GM21360 (cell line): ENCODE results near the gene MINDY2.
"Not testable (repeated sequence)": the region's sequence is repeated elsewhere in the genome, so short reads cannot be mapped to it uniquely, and the experiment has no call there.

Source experiments
- ATAC-seq: cut with Tn5 transposase; IDR thresholded peaks from one replicate; pipeline ENCODE4 v1.9.1; 2021; ENCODE audit warnings: mild to moderate bottlenecking, moderate library complexity; ENCODE audit not compliant: unreplicated experiment

Gene MINDY2

DNA sequence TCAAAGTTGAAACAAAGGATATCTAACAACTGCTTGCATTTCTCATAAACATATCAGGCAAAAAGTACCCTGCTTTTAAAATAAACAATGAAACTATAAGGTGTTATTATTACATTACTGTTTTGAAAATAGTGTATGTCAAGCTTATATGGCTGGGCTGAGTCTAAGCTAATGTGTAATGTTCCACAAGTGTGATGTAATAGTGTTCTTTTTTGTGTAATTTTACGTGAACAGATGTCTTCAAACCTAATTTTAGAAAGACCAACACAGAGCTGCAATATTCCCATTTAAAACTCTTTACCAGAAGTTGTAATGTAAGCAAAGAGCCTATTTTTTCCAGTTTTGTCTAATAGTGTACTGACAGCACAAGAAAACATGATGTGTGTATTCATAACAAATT lies 34.0 kb downstream of the MINDY2 start:
- no peak for ATAC-seq

DNA sequence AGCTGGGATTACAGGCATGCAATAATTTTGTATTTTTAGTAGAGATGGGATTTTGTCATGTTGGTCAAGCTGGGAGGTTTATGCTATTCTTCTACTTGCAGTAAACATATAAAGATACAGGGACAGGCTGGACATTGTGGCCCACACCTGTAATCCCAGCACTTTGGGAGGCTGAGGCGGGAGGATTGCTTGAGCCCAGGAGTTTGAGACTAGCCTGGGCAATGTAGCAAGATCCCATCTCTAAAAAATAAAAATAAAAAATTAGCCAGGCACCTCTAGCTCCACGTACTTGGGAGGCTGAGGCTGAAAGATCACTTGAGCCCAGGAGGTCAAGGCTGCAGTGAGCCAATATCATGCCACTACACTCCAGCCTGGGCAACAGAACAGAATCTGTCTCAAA lies 52.2 kb downstream of the MINDY2 start:
- not testable (repeated sequence) for ATAC-seq

DNA sequence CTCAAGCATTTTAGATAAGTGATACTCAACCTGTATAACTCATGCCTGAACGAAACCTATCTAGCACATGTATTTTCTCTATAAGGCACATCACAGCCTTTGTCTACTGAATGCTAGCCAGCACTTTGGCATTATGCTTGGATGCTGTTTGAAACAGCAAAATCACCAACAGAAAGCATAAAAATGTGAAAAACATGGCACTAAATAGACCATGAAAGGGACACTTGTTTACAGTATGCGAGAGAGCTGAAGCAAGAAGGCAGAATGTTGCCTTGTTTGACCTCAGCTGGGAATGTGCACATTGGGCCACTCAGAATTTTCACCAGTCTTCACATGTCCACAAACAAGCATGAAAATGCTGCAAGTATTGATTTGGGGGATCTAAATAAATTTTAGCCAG lies 59.5 kb downstream of the MINDY2 start:
- no peak for ATAC-seq

GRCh38 chr15:58833681-58834426 lies 62.8 kb downstream of the MINDY2 start:
- ATAC-seq = not testable (repeated sequence)

GRCh38 chr15:58839485-58839884 lies 68.4 kb downstream of the MINDY2 start:
- ATAC-seq = no peak

DNA sequence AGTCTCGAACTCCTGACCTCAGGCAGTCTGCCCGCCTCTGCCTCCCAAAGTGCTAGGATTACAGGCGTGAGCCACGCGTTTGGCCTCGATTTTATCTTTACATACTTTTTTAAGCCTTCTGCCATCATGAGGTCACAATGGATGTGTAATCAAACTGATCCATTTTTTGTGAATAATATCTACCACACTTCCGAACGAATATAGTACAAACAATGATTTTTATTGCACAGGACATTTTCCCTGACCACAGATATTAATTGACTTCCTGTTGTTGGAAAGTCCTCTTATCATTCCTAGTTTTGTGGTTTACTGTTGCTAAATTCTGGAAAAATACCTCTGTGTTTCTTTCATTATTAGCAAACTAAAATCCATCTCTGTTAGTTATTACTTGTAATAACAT lies 68.9 kb downstream of the MINDY2 start:
- no peak for ATAC-seq

- no peak for ATAC-seq
These were observed 71.8 kb downstream of the MINDY2 start for GRCh38 chr15:58842713-58843396.

DNA sequence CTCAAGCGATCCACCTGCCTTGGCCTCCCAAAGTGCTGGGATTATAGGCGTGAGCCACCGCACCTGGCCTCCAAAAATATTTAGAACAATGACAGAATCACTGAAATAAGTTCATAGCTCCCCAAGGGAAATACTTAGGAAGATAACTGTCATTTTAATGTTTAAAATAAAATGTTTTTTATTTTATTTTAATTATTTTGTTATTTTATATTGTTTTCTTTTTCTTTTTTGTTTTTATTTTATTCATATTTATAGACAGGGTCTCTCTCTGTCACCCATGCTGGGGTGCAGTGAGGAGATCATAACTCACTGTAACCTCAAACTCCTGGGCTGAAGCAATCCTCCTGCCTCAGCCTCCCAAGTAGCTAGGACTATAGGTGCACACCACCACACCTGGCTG lies 80.1 kb downstream of the MINDY2 start:
- ATAC-seq = not testable (repeated sequence)

DNA sequence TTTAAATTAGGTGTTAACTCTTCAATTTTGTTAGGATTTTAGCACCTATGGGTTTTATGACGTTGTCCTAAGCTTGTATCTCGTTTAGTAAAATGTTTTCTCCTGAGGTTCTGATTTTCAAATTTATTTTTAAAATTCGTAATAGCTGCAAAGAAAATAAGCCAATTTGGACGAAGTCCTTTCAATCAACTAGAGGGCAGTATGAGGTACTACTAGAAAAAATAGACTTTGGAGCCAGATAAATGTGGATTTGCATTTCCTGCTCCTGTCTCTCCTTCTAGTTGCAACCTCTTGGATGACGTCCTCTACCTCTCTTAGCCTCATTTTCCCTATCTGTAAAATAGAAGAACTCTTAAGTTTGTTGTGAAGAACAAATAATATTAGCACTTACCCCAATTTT lies 81.2 kb downstream of the MINDY2 start:
- ATAC-seq = no peak

DNA sequence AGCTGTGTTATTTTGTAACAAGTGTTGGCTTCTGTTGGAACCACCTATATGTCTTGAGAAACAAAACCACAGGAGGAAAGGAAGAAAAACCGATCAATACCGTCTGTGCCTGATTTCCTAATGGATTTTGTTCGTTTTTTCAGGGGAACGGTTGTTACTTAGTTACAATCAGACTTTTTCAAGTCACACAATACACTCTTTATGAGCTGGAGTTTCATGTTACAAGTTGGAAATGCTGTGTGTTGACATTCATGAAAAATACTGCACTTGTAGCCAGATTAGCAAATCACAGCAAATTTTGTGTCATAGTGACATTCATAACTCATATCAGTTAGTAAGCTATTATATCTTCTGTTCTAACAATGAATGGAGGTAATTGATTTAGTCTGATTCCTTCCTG lies 83.5 kb downstream of the MINDY2 start:
- no peak for ATAC-seq

DNA sequence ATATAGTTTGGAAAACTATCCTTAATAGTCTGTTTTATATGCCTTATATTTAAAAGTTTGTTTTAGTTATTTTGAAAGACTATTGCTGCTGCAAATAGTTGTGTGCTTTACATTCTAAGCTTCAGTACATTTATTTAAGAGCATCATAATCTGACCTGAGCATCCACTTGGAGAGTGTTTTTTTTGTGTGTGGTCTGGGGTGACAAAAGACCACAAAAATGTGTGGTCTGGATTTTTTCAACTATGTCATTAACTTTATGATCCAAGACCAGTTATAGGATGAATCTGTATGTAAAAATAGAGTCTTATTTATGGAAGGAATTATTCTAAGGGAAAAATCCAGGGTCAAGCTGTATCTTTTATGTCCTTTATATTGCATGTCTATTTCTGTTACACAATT lies 85.0 kb downstream of the MINDY2 start:
- no peak for ATAC-seq

DNA sequence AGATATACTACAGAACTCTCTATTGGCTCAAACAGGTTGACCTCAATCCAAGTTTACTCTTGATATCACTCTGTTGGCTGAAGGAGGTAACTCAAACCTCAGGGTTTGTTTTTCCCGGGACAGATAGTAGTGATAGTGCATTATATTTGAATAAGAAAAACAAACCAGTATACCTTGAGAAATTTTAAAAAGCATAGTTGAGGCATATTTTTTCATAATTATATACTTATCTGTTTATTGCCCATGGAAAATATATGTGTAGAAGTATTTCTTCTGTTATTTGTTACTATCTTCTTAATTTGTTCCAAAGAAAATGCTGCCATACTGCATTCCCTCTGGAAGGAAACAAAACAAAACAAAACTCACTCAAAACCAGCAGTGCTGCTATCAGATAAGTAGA lies 85.5 kb downstream of the MINDY2 start:
- not testable (repeated sequence) for ATAC-seq

DNA sequence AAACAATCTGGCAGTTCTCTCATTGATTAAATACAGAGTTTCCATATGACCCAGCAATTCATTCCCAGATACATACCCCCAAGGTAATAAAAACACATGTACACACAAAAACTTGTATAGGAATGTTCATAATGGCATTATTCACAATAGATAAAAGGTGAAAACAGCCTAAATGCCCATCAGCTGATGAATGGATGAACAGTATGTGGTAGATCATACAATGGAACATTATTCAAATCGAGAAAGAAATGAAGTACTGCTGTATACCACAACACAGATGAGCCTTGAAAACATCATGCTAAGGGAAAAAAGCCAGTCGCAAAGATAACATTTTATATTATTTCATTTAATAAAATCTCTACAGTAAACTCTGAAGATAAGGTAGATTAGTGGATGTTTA lies 91.2 kb downstream of the MINDY2 start:
- no peak for ATAC-seq

DNA sequence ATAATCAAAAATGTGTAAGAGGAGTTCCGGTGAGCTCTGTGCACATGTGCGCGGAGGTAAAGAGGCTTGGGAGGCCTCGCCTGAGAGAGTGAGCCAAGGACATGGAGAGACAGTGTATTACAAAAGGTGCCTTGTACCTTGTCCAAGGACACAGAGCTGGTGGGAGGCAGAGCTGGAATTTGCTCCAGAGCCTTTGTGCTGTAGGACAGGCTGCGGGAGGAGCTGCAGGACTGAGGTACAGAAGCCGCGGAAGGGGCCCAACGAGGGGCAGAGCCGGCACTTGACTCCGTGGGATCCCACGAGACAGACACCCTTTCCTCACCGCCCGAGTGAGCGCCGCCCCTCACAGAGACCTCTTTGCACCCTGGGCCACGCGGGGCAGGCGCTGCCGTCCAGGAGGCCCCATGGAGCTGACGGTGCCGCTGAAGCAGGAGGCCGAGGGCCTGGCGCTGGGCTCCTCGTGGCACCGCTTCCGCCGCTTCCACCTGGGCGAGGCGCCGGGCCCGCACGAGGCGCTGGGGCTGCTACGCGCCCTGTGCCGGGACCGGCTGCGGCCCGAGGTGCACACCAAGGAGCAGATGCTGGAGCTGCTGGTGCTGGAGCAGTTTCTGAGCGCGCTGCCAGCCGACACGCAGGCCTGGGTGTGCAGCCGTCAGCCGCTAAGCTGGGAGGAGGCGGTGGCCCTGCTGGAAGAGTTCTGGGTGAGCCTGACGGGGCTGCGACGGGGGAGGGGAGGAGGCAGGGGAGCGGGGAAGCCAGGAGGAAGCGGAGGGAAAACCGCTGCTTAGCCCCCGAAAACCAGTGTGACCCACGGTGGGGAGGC lies 93.7 kb downstream of the MINDY2 start:
- no peak for ATAC-seq

GRCh38 chr15:58865425-58865880 lies 94.4 kb downstream of the MINDY2 start:
- ATAC-seq = no peak

DNA sequence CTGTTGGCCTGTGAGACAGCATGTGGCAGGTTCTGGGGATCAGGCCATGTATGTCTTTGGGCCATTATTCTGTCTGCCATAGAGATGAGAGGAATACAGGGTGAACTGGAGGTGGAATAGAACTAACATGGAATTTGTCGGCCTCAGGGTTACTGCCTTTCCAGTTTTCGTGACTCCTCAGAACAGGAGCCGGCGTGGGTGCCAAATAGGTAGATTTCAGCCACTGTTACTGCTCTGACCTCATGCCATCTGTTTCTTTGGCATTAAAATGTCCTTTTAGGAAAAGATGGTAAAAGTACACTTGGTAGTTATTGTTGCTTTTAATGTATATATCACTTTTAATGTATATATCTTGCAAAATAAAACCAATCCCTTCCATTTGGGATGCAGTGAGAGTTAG lies 96.8 kb downstream of the MINDY2 start:
- ATAC-seq = no peak

DNA sequence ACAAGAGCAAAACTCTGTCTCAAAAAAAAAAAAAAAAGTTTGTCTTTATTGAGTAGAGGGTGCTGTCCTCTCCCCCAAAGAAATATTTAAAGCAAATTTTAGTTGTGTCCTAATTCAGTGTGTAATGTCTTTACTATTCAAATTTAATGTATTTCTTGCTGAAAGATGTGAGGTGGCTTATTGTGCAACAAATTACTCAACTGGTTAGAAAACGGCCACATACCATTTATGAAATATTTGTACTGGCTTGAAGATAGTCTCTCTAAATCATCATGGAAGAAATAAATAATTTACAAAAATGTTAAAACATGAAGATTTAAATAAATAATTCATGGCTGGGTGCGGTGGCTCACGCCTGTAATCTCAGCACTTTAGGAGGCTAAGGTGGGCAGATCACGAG lies 99.3 kb downstream of the MINDY2 start:
- ATAC-seq = no peak

GRCh38 chr15:58873267-58873666 lies 102.2 kb downstream of the MINDY2 start:
- no peak for ATAC-seq

DNA sequence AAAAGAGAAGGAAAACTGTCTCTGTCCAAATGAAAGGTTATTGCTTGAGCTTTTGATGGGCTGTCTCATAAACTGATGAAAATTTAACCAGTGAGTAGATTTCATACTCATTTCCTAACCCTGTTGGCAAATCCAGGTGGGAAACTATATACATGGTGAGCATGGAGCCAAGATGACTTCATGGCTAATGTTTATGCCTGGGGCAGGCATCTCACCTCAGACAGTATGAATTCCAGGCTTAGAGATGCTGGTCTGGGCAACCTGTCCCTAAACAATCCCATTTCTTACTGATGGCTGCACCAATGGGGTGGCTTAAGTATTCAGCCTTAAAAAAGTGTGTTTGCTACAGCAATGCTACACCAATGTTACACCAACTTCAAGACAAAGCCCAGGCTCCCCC lies 104.2 kb downstream of the MINDY2 start:
- ATAC-seq = no peak

GRCh38 chr15:58876306-58877106 lies 105.4 kb downstream of the MINDY2 start:
- ATAC-seq = no peak
